Karpas-422 (cell line): ENCODE measurements around the gene C16orf87. TPM values are rescaled to one million over a fixed set of nuclear protein-coding genes. Genes with fewer than 3 reads are reported as not detected.
"Not testable (repeated sequence)": the region's sequence is repeated elsewhere in the genome, so short reads cannot be mapped to it uniquely, and the experiment has no call there.

Experiments
- DNase-seq: peaks from one replicate; pipeline ENCODE4 v3.0.0-alpha.2; 2015
- H2AFZ ChIP-seq: fragments of 200-600 bp; sonication (generic); 2 replicates; pipeline ENCODE4 v1.6.1; 2014; ENCODE audit warnings: antibody characterized with exemption, low read length, mixed read lengths
- H3K27ac ChIP-seq: fragments of 200-600 bp; sonication (generic); 2 replicates; pipeline ENCODE4 v1.5.1; 2014; ENCODE audit warnings: mild to moderate bottlenecking, low read length, moderate library complexity
- H3K27me3 ChIP-seq: fragments of 200-600 bp; sonication (generic); 2 replicates; pipeline ENCODE4 v1.6.1; 2014; ENCODE audit warnings: low read length, mixed read lengths
- H3K36me3 ChIP-seq: fragments of 200-600 bp; sonication (generic); 2 replicates; pipeline ENCODE4 v1.6.1; 2014; ENCODE audit warnings: low read length, mixed read lengths; ENCODE audit not compliant: insufficient read depth
- H3K4me1 ChIP-seq: fragments of 200-600 bp; sonication (generic); 2 replicates; pipeline ENCODE4 v1.6.1; 2014; ENCODE audit warnings: mild to moderate bottlenecking, low read length, mixed read lengths
- H3K4me2 ChIP-seq: fragments of 200-600 bp; sonication (generic); 2 replicates; pipeline ENCODE4 v1.6.1; 2014; ENCODE audit warnings: low read length, low read depth, mild to moderate bottlenecking; ENCODE audit not compliant: poor library complexity, severe bottlenecking
- H3K4me3 ChIP-seq: fragments of 200-600 bp; sonication (generic); 2 replicates; pipeline ENCODE4 v1.5.1; 2014; ENCODE audit warnings: mild to moderate bottlenecking, antibody characterized with exemption, low read length, mixed read lengths
- H3K79me2 ChIP-seq: fragments of 200-600 bp; sonication (generic); 2 replicates; pipeline ENCODE4 v1.6.1; 2014; ENCODE audit warnings: mild to moderate bottlenecking, low read length, mixed read lengths
- H3K9ac ChIP-seq: fragments of 200-600 bp; sonication (generic); 2 replicates; pipeline ENCODE4 v1.6.0; 2014; ENCODE audit warnings: low read length
- H3K9me2 ChIP-seq: fragments of 200-600 bp; sonication (generic), shearing (Covaris generic); replicated peaks from 2 replicates; pipeline ENCODE4 v1.6.0; 2014; ENCODE audit warnings: mild to moderate bottlenecking, low read length, moderate library complexity; ENCODE audit not compliant: insufficient read depth
- H3K9me3 ChIP-seq: fragments of 300-700, 200-600 bp; sonication (generic); 2 replicates; pipeline ENCODE4 v1.6.1; 2014; ENCODE audit warnings: low read length, mixed read lengths
- H4K20me1 ChIP-seq: fragments of 200-600 bp; sonication (generic); 2 replicates; pipeline ENCODE4 v1.6.1; 2014; ENCODE audit warnings: mild to moderate bottlenecking, antibody characterized with exemption, low read length, low read depth; ENCODE audit not compliant: insufficient read depth
- total RNA-seq: library from RNA; depleted of rRNA; stranded (reverse); fragments of >200 nt; shearing (Covaris generic); gene quantifications from 2 replicates; pipeline ENCODE4 v1.2.3, GENCODE V29; 2014; ENCODE audit warnings: low replicate concordance

C16orf87 gene
- total RNA-seq, 1 experiment from 2014 or later, result 37.8 TPM

DNA sequence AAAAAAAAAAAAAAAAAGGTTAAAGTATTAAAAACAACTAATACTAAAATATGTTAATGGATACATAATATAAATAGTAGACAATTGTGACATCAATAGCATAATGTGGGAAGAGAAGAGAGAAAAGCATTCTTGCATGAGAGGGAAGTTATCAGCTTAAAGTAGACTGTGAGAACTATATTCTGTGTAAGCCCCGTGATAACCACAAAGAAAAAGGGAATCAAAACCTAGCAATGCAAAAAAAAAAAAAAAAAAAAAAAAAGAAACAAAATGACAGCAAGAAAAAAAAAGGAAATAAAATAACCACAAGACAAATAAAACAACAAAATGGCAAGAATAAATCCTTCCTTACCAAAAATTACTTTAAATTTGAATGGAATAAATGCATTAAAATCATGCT is 43.1 kb downstream of the C16orf87 start:
- Histone ChIP-seq H2AFZ (no peak overlapping the region), H3K9me3 (no peaks in the 10 kb centered on the region), H3K9me2 (no peaks in the 10 kb centered on the region), H4K20me1 (no peaks in the 10 kb centered on the region), H3K27me3 (no peaks in the 10 kb centered on the region), H3K4me3 (peak overlapping the region; percentile 24; the same call in 1 of the 2 replicates), H3K4me2 (peak overlapping the region; percentile 78), H3K9ac (no peak overlapping the region), H3K79me2 (no peaks in the 10 kb centered on the region), H3K27ac (peak overlapping the region; percentile 95), H3K36me3 (no peaks in the 10 kb centered on the region), H3K4me1 (peaks cover 54% of the 10 kb centered on the region)
- DNase-seq, result peak; percentile 85

DNA sequence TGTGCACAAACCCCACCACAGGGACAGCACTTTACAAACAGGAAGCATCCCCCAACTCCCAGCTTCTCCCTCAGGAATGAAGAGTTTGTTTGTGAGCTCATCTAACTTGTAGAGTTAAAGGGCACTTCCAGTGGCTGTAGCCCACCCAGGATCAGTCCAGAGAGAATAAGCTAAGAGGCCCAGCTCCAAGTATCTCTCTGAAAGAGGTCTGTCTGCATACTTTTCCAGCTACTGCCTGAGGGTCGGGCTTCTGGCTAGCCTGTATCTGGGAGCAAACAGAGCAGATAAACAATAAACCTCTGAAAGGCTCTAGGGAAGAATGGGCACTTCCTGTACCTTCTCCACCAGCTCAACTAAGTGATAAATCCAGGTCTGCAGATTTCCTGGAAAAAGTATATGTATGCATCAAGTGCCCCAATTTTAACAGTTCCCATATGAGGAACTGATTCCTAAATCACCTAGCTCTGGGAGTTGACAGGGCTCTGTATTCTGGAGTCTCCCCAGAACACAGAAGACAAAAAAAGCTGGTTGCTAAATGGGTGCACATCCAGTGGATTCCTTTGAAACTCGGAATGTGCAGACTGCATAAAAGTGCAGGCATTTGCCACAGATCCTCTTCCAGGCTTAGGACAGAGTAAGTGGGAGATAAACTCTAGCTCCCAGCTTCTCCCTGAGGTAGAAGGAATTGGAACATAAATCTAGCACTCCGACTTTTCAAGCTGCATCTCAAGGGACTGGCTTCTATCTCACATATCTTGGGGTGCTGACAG is 45.7 kb downstream of the C16orf87 start:
- no peaks in the 10 kb centered on the region for H4K20me1 ChIP-seq
- H3K9me3 ChIP-seq, result no peaks in the 10 kb centered on the region
- H3K79me2 ChIP-seq, result no peaks in the 10 kb centered on the region
- H3K4me3 ChIP-seq, result no peak overlapping the region
- H3K9me2 ChIP-seq, result no peaks in the 10 kb centered on the region
- no peak for DNase-seq
- no peaks in the 10 kb centered on the region for H3K27me3 ChIP-seq
- no peaks in the 10 kb centered on the region for H3K36me3 ChIP-seq
- no peak overlapping the region for H3K9ac ChIP-seq
- peaks cover 30% of the 10 kb centered on the region for H3K4me1 ChIP-seq
- H3K4me2 ChIP-seq, result no peak overlapping the region
- no peak overlapping the region for H2AFZ ChIP-seq
- no peak overlapping the region for H3K27ac ChIP-seq

DNA sequence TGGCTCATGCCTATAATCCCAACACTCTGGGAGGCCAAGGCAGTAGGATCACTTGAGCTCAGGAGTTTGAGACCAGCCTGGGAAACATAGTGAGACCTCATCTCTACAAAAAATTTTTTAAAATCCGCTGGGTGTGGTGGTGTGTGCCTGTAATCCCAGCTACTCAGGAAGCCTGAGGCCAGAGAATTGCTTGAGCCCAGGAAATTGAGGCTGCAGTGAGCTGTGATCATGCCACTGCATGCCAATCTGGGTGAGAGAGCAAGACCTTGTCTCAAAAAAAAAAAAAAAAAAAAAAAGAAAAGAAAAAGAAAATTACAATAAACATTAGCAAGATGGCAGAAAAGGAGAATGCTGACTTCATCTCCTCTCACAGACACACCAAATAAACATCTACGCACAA is 46.4 kb downstream of the C16orf87 start:
- peaks cover 25% of the 10 kb centered on the region for H3K4me1 ChIP-seq
- DNase-seq, H3K9me2 ChIP-seq, H4K20me1 ChIP-seq, H3K79me2 ChIP-seq, H3K9ac ChIP-seq, H3K36me3 ChIP-seq, H3K27me3 ChIP-seq, H3K4me2 ChIP-seq, H3K9me3 ChIP-seq, H2AFZ ChIP-seq, H3K4me3 ChIP-seq, H3K27ac ChIP-seq: not testable (repeated sequence)

DNA sequence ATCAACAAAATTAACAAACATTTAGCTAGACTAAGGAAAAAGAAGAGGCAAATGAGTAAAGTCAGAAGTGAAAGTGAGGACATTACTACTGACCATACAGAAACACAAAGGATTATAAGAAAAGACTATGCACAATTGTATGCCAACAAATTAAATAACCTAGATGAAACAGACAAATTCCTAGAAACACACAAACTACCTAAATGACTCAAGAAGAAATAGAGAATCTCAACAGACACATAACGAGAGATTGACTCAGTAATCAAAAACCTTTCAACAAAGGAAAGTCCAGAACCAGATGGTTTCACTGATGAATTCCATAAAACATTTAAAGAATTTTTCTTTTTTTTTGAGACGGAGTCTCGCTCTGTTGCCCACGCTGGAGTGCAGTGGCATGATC is 47.2 kb downstream of the C16orf87 start:
- H2AFZ ChIP-seq, result no peak overlapping the region
- no peaks in the 10 kb centered on the region for H3K9me2 ChIP-seq
- no peaks in the 10 kb centered on the region for H3K9me3 ChIP-seq
- no peak overlapping the region for H3K27ac ChIP-seq
- no peak overlapping the region for H3K9ac ChIP-seq
- no peaks in the 10 kb centered on the region for H3K79me2 ChIP-seq
- DNase-seq, result no peak
- no peaks in the 10 kb centered on the region for H3K27me3 ChIP-seq
- H3K4me3 ChIP-seq, result no peak overlapping the region
- no peaks in the 10 kb centered on the region for H3K36me3 ChIP-seq
- H3K4me1 ChIP-seq, result peaks cover 17% of the 10 kb centered on the region
- H3K4me2 ChIP-seq, result no peak overlapping the region
- no peaks in the 10 kb centered on the region for H4K20me1 ChIP-seq

DNA sequence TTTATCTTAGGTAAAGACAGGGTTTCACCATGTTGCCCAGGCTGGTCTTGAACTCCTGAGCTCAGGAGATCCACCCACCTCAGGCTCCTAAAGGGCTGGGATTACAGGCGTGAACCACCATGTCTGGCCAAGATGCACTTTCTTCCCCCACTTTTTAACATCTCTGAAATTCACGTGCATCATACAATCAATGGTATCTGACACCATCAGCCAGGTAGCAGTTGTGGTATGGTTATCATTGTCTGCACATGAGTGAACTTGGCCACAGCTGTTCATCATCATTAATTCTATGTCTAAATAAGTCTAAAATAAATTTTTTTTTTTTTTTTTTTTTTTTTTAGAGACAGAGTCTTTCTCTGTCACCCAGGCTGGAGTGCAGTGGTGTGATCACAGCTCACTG is 48.7 kb downstream of the C16orf87 start:
- H3K4me3 ChIP-seq, result no peak overlapping the region
- H3K36me3 ChIP-seq, result no peaks in the 10 kb centered on the region
- H3K79me2 ChIP-seq, result no peaks in the 10 kb centered on the region
- no peaks in the 10 kb centered on the region for H3K9me3 ChIP-seq
- no peak overlapping the region for H2AFZ ChIP-seq
- DNase-seq, result no peak
- H3K27me3 ChIP-seq, result no peaks in the 10 kb centered on the region
- no peak overlapping the region for H3K4me2 ChIP-seq
- no peak overlapping the region for H3K27ac ChIP-seq
- H4K20me1 ChIP-seq, result no peaks in the 10 kb centered on the region
- peaks cover 3% of the 10 kb centered on the region for H3K4me1 ChIP-seq
- H3K9me2 ChIP-seq, result no peaks in the 10 kb centered on the region
- H3K9ac ChIP-seq, result no peak overlapping the region

DNA sequence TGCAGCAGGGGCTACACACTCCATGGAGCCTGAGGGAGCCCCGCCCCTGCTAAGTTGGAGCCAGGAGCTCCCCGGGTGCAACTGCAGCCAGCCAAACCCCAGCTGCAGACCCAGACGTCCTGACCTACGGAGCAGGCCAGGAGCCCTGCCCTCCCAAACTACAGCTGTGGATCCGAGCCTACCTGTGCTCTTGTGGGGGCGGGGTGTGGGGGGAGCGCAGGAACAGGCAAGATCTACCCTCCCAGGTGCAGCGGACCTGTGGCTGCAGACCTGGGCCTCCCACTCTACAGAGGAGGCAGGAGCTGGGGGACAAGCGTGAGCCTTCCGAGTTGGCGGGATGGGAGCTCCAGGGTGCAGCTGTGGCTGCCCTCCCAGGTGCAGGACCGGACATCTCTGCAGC is 53.2 kb downstream of the C16orf87 start:
- Histone ChIP-seq H3K27ac (no peak overlapping the region), H3K4me1 (peaks cover 17% of the 10 kb centered on the region), H3K36me3 (no peaks in the 10 kb centered on the region), H3K79me2 (no peaks in the 10 kb centered on the region), H3K9me3 (no peaks in the 10 kb centered on the region), H3K4me2 (no peak overlapping the region), H3K9ac (no peak overlapping the region), H4K20me1 (no peaks in the 10 kb centered on the region), H3K9me2 (no peaks in the 10 kb centered on the region), H2AFZ (no peak overlapping the region), H3K27me3 (no peaks in the 10 kb centered on the region), H3K4me3 (no peak overlapping the region)
- no peak for DNase-seq

DNA sequence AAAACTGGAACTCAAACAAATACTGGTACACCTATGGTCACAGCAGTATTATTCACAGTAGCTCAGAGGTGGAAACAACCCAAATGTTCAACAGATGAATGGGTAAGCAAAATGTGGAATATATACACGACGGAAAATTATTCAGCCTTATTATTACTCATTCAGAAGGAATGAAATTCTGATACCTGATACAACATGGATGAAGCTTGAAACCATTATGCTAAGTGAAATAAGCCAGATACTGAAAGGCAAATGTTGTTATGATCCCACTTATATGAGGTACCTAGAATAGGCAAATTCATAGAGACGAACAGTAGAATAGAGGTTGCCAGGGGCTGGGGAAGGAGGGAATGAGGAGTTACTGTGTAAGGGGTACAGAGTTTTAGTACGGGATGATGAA is 55.8 kb downstream of the C16orf87 start:
- Histone ChIP-seq H3K4me2 (peak overlapping the region; percentile 54), H3K4me3 (0 out of 2 replicates have a peak overlapping the region, but pooled peaks have one; percentile 34), H2AFZ (no peak overlapping the region), H3K27me3 (no peaks in the 10 kb centered on the region), H4K20me1 (no peaks in the 10 kb centered on the region), H3K9ac (no peak overlapping the region), H3K27ac (no peak overlapping the region), H3K9me2 (no peaks in the 10 kb centered on the region), H3K4me1 (peaks cover 17% of the 10 kb centered on the region), H3K9me3 (no peaks in the 10 kb centered on the region), H3K36me3 (no peaks in the 10 kb centered on the region), H3K79me2 (no peaks in the 10 kb centered on the region)
- DNase-seq, result no peak

DNA sequence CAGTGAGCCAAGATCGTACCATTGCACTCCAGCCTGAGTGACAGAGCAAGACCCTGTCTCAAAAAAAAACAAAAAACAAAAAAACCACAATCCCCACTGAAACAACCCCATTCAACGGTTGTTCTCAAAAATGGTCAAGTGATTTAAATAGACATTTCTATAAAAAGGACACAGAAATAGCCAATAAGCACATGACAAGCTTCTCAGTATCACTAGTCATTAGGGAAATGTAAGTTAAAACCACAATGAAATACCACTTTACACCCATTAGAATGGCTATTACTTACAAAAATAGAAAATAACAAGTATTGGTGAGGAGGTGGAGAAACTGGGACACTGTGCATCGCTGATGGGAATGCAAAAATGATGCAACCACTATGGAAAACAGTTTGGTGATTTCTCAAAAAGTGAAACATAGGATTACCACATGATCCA is 56.2 kb downstream of the C16orf87 start:
- Histone ChIP-seq H3K9me3 (no peaks in the 10 kb centered on the region), H3K79me2 (no peaks in the 10 kb centered on the region), H3K9me2 (no peaks in the 10 kb centered on the region), H3K4me3 (0 out of 2 replicates have a peak overlapping the region, but pooled peaks have one; percentile 34), H3K4me1 (peaks cover 17% of the 10 kb centered on the region), H2AFZ (no peak overlapping the region), H3K27ac (no peak overlapping the region), H3K36me3 (no peaks in the 10 kb centered on the region), H3K9ac (no peak overlapping the region), H3K4me2 (peak overlapping the region; percentile 54), H3K27me3 (no peaks in the 10 kb centered on the region), H4K20me1 (no peaks in the 10 kb centered on the region)
- peak; percentile 54 for DNase-seq
